GM18870 (cell line): ENCODE measurements around the gene STOX1.
"Not testable (repeated sequence)": the region's sequence is repeated elsewhere in the genome, so short reads cannot be mapped to it uniquely, and the experiment has no call there.

Experiments
- ATAC-seq: cut with Tn5 transposase; IDR thresholded peaks from one replicate; pipeline ENCODE4 v1.9.1; 2021; ENCODE audit warnings: moderate library complexity; ENCODE audit not compliant: unreplicated experiment

Gene STOX1

GRCh38 chr10:68828083-68828601 lies 811 bp downstream of the STOX1 start:
- ATAC-seq, result not testable (repeated sequence)

- no peak for ATAC-seq
Observed at GRCh38 chr10:68828833-68829232, 1.5 kb downstream of the STOX1 start.

GRCh38 chr10:68829521-68829920 lies 2.2 kb downstream of the STOX1 start:
- ATAC-seq, result no peak

- no peak for ATAC-seq
Observed at GRCh38 chr10:68829952-68830351, 2.6 kb downstream of the STOX1 start.

GRCh38 chr10:68831961-68832455 lies 4.7 kb downstream of the STOX1 start:
- no peak for ATAC-seq

- no peak for ATAC-seq
Observed at GRCh38 chr10:68832601-68833000, 5.3 kb downstream of the STOX1 start.

GRCh38 chr10:68837626-68838322 lies 10.4 kb downstream of the STOX1 start:
- ATAC-seq, result no peak

GRCh38 chr10:68840650-68841049 lies 13.3 kb downstream of the STOX1 start:
- not testable (repeated sequence) for ATAC-seq

GRCh38 chr10:68848281-68848680 lies 20.9 kb downstream of the STOX1 start:
- ATAC-seq, result no peak

GRCh38 chr10:68848806-68849205 lies 21.5 kb downstream of the STOX1 start:
- ATAC-seq, result no peak

- ATAC-seq, result no peak
Observed at GRCh38 chr10:68856352-68856751, 29.0 kb downstream of the STOX1 start.

- no peak for ATAC-seq
Observed at GRCh38 chr10:68857005-68857404, 29.7 kb downstream of the STOX1 start.

- ATAC-seq, result no peak
Observed at GRCh38 chr10:68861253-68861652, 33.9 kb downstream of the STOX1 start.

GRCh38 chr10:68864611-68865010 lies 37.3 kb downstream of the STOX1 start:
- ATAC-seq, result no peak

- ATAC-seq, result not testable (repeated sequence)
Observed at GRCh38 chr10:68868173-68868572, 40.8 kb downstream of the STOX1 start.

GRCh38 chr10:68869623-68870022 lies 42.3 kb downstream of the STOX1 start:
- ATAC-seq, result no peak

- no peak for ATAC-seq
Observed at GRCh38 chr10:68870061-68870460, 42.7 kb downstream of the STOX1 start.

GRCh38 chr10:68870545-68871104 lies 43.3 kb downstream of the STOX1 start:
- ATAC-seq, result no peak

- ATAC-seq, result no peak
Observed at GRCh38 chr10:68871105-68871711, 43.9 kb downstream of the STOX1 start.

GRCh38 chr10:68871731-68872342 lies 44.5 kb downstream of the STOX1 start:
- no peak for ATAC-seq
